ENCODE data around the gene ZNF283.

DNA sequence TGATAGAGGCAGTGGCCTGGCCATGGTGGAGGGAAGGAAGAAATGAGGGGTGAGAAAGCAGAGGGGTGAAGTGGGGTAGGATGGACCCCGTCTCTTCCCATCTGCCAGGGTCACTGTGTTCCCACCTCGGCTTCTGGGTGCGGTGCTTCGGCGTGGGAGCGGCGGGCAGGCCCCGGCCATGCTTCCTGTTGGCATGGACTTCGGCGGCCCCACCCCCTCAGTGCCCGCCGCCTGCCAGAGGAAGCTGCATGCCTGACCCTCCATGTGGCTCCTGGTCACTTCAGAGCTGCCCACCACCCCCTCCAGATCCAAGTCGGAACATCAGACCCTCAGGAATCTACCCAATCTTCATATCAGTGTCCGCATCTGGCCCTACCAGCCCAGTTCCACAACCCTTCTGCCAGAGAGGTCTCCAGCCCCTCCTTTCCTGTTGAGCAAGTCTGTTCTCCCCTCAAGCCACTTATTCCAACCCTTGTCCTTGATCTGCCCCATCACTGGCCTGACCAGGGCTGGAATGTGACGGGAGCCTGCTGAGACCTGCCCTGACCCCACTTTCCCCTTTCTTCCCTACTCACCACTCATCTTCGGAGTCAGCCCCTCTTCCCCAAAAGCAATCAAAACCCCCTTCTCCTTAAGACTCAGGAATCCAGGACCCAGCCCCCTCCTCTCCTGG lies 47.8 kb upstream of the ZNF283 start:
- TF ChIP-seq, protein P1, sequence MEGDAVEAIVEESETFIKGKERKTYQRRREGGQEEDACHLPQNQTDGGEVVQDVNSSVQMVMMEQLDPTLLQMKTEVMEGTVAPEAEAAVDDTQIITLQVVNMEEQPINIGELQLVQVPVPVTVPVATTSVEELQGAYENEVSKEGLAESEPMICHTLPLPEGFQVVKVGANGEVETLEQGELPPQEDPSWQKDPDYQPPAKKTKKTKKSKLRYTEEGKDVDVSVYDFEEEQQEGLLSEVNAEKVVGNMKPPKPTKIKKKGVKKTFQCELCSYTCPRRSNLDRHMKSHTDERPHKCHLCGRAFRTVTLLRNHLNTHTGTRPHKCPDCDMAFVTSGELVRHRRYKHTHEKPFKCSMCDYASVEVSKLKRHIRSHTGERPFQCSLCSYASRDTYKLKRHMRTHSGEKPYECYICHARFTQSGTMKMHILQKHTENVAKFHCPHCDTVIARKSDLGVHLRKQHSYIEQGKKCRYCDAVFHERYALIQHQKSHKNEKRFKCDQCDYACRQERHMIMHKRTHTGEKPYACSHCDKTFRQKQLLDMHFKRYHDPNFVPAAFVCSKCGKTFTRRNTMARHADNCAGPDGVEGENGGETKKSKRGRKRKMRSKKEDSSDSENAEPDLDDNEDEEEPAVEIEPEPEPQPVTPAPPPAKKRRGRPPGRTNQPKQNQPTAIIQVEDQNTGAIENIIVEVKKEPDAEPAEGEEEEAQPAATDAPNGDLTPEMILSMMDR (IDR thresholded peaks at IDR 0.05): no peak
- no peak for TF ChIP-seq POLR2AphosphoS5 (IDR thresholded peaks at IDR 0.05)

Measured in sigmoid colon (tissue), 4 donors.